SU-DHL-6 (cell line): Measurements from ENCODE around the gene SERTAD2.

Experiments
- CTCF ChIP-seq: fragments of 200-600 bp; sonication (generic); IDR thresholded peaks from one replicate; pipeline ENCODE4 v1.5.1; 2017; ENCODE audit warnings: antibody characterized with exemption, mild to moderate bottlenecking, low read length, moderate library complexity; ENCODE audit not compliant: insufficient read depth, poor library complexity, severe bottlenecking
- EZH2phosphoT487 ChIP-seq: fragments of 200-600 bp; sonication (generic), shearing (Covaris generic); conservative IDR thresholded peaks from 2 replicates; pipeline ENCODE4 v1.6.1; 2018; ENCODE audit warnings: mild to moderate bottlenecking, antibody characterized with exemption, low read length, moderate library complexity, mixed read lengths

GRCh38 chr2:64631771-64632170, 21.9 kb downstream of the SERTAD2 start:
- no peak for TF ChIP-seq CTCF
- no peak for TF ChIP-seq EZH2phosphoT487
